GM18861 (cell line): Measurements from ENCODE around the gene LRP2BP.
A peak's percentile ranks its signal among the peaks of the same experiment; 100 is the strongest.

Source experiments
- ATAC-seq: cut with Tn5 transposase; IDR thresholded peaks from one replicate; pipeline ENCODE4 v1.9.1; 2021; ENCODE audit not compliant: unreplicated experiment

LRP2BP gene

GRCh38 chr4:185395956-185396723 is 416 bp upstream of the LRP2BP start:
- ATAC-seq = peak; percentile 67

- ATAC-seq = no peak
Observed at GRCh38 chr4:185394568-185395237, 1.0 kb downstream of the LRP2BP start.

- ATAC-seq = no peak
Observed at GRCh38 chr4:185392156-185392555, 3.6 kb downstream of the LRP2BP start.

GRCh38 chr4:185390941-185391340 is 4.8 kb downstream of the LRP2BP start:
- ATAC-seq = no peak

- ATAC-seq = no peak
Observed at GRCh38 chr4:185387957-185388356, 7.8 kb downstream of the LRP2BP start.

- no peak for ATAC-seq
Observed at GRCh38 chr4:185384930-185385331, 10.8 kb downstream of the LRP2BP start.

- no peak for ATAC-seq
Observed at GRCh38 chr4:185384061-185384460, 11.7 kb downstream of the LRP2BP start.

GRCh38 chr4:185383451-185383850 is 12.3 kb downstream of the LRP2BP start:
- ATAC-seq = no peak

GRCh38 chr4:185382754-185383153 is 13.0 kb downstream of the LRP2BP start:
- ATAC-seq = no peak

GRCh38 chr4:185381288-185382196 is 14.2 kb downstream of the LRP2BP start:
- no peak for ATAC-seq

GRCh38 chr4:185380320-185380719 is 15.4 kb downstream of the LRP2BP start:
- no peak for ATAC-seq

GRCh38 chr4:185379326-185380295 is 16.1 kb downstream of the LRP2BP start:
- ATAC-seq = no peak

GRCh38 chr4:185378264-185378663 is 17.5 kb downstream of the LRP2BP start:
- no peak for ATAC-seq

- no peak for ATAC-seq
Observed at GRCh38 chr4:185374573-185374972, 21.2 kb downstream of the LRP2BP start.

GRCh38 chr4:185374027-185374426 is 21.7 kb downstream of the LRP2BP start:
- ATAC-seq = no peak

- ATAC-seq = no peak
Observed at GRCh38 chr4:185371702-185372101, 24.0 kb downstream of the LRP2BP start.

- no peak for ATAC-seq
Observed at GRCh38 chr4:185370268-185370949, 25.3 kb downstream of the LRP2BP start.

GRCh38 chr4:185369731-185370130 is 26.0 kb downstream of the LRP2BP start:
- ATAC-seq = no peak

GRCh38 chr4:185364886-185365285 is 30.8 kb downstream of the LRP2BP start:
- ATAC-seq = no peak

GRCh38 chr4:185363251-185363650 is 32.5 kb downstream of the LRP2BP start:
- no peak for ATAC-seq
